GM23248 (cell line): ENCODE measurements around the gene PHTF1. TPM values are rescaled to one million over a fixed set of nuclear protein-coding genes. Genes with fewer than 3 reads are reported as not detected.
"Not testable (repeated sequence)": the region's sequence is repeated elsewhere in the genome, so short reads cannot be mapped to it uniquely, and the experiment has no call there.

Experiments used
- DNase-seq: peaks from one replicate; pipeline ENCODE4 v3.0.0-alpha.2; 2015
- H2AFZ ChIP-seq: fragments of 200-600 bp; sonication (generic); 2 replicates; pipeline ENCODE4 v1.6.1; 2016; ENCODE audit warnings: antibody characterized with exemption
- H3F3A ChIP-seq: fragments of 200-600 bp; sonication (generic); 2 replicates; pipeline ENCODE4 v1.6.1; 2016; ENCODE audit warnings: mild to moderate bottlenecking, antibody characterized with exemption, mixed run types; ENCODE audit not compliant: insufficient read depth
- H3K27ac ChIP-seq: fragments of 200-600 bp; sonication (generic); 2 replicates; pipeline ENCODE4 v1.5.1; 2016; ENCODE audit warnings: mild to moderate bottlenecking
- H3K27me3 ChIP-seq: fragments of 200-600 bp; sonication (generic); replicated peaks from 2 replicates; pipeline ENCODE4 v1.6.1; 2016; ENCODE audit warnings: mild to moderate bottlenecking; ENCODE audit not compliant: insufficient read depth
- H3K36me3 ChIP-seq: fragments of 200-600 bp; sonication (generic); 2 replicates; pipeline ENCODE4 v1.6.1; 2016; ENCODE audit warnings: low read depth, mild to moderate bottlenecking
- H3K4me1 ChIP-seq: fragments of 200-600 bp; sonication (generic); 2 replicates; pipeline ENCODE4 v1.6.1; 2016; ENCODE audit warnings: mild to moderate bottlenecking; ENCODE audit not compliant: insufficient read depth
- H3K4me2 ChIP-seq: fragments of 200-600 bp; sonication (generic); one replicate; pipeline ENCODE4 v1.6.1; 2016; ENCODE audit warnings: mild to moderate bottlenecking; ENCODE audit not compliant: unreplicated experiment
- H3K4me3 ChIP-seq: fragments of 200-600 bp; sonication (generic); 2 replicates; pipeline ENCODE4 v1.5.1; 2016; ENCODE audit warnings: mild to moderate bottlenecking
- H3K79me2 ChIP-seq: fragments of 200-600 bp; sonication (generic); 2 replicates; pipeline ENCODE4 v1.6.1; 2016; ENCODE audit warnings: mild to moderate bottlenecking; ENCODE audit not compliant: insufficient read depth
- H3K9ac ChIP-seq: fragments of 200-600 bp; sonication (generic); 2 replicates; pipeline ENCODE4 v1.6.1; 2016; ENCODE audit warnings: mild to moderate bottlenecking
- H3K9me2 ChIP-seq: fragments of 200-600 bp; sonication (generic); 2 replicates; pipeline ENCODE4 v1.6.1; 2016; ENCODE audit warnings: mixed run types, mild to moderate bottlenecking, moderate library complexity; ENCODE audit not compliant: insufficient read depth
- H3K9me3 ChIP-seq: fragments of 200-600 bp; sonication (generic); one replicate; pipeline ENCODE4 v1.6.1; 2017; ENCODE audit warnings: low read depth
- H4K20me1 ChIP-seq: fragments of 200-600 bp; sonication (generic); 2 replicates; pipeline ENCODE4 v1.6.0; 2016; ENCODE audit not compliant: insufficient read depth
- EZH2 ChIP-seq: fragments of 200-600 bp; sonication (generic); IDR thresholded peaks from 2 replicates; pipeline ENCODE4 v1.6.1; 2018; ENCODE audit warnings: antibody characterized with exemption, mild to moderate bottlenecking; ENCODE audit not compliant: insufficient read depth, poor library complexity, severe bottlenecking
- EZH2phosphoT487 ChIP-seq: fragments of 200-600 bp; sonication (generic); IDR thresholded peaks from 2 replicates; pipeline ENCODE4 v1.6.1; 2018; ENCODE audit warnings: antibody characterized with exemption, moderate library complexity, mild to moderate bottlenecking, low read depth; ENCODE audit not compliant: insufficient read depth
- WGBS, 2 experiments: methylation state at CpG; one replicate each; pipeline ENCODE4 v1.1.6; 2015 to 2017; ENCODE audit warnings: low lambda C conversion rate in 2 of 2, low coverage in 1 of 2; ENCODE audit errors: missing lambda C conversion rate in 2 of 2; 5-methylcytosine and 5-hydroxymethylcytosine counted together
- in situ Hi-C: fragments of 300-500 bp; cut with MboI; formaldehyde crosslinking; loops from 2 replicates; pipeline ENCODE4 v1.15.0; 2020
- polyA plus RNA-seq: library from polyadenylated mRNA; unstranded; fragments of >200 nt; fragmentation: Nextera tagmentation; extraction: Ambion mirVana; gene quantifications from 2 replicates; pipeline ENCODE4 v1.2.1, GENCODE V29; 2016
- total RNA-seq: library from RNA; depleted of rRNA; stranded (reverse); fragments of >200 nt; shearing (Covaris generic); gene quantifications from 2 replicates; pipeline ENCODE4 v1.2.3, GENCODE V29; 2014

The PHTF1 gene
- total and polyA plus RNA-seq, 2 experiments from 2014 or later: 15.9 to 18.2 TPM

- Histone ChIP-seq H2AFZ (no peak overlapping the region), H3K4me2 (no peak overlapping the region), H3K27me3 (no peaks in the 10 kb centered on the region), H3K4me1 (no peaks in the 10 kb centered on the region), H3K9ac (no peak overlapping the region), H3K9me2 (no peaks in the 10 kb centered on the region), H3K4me3 (no peak overlapping the region), H3K36me3 (peaks cover 24% of the 10 kb centered on the region; the same call in 1 of the 2 replicates), H3F3A (no peaks in the 10 kb centered on the region), H4K20me1 (no peaks in the 10 kb centered on the region), H3K79me2 (no peaks in the 10 kb centered on the region; the same call in 1 of the 2 replicates), H3K27ac (no peak overlapping the region), H3K9me3 (no peaks in the 10 kb centered on the region)
- in situ Hi-C loops: no loop called here
- DNase-seq: no peak
- TF ChIP-seq EZH2phosphoT487 (no peak), EZH2 (no peak)
- 97 to 98% methylated on average over 2 of the region's 2 CpGs for WGBS, 2 experiments
Observed at GRCh38 chr1:113734357-113735055, 24.8 kb downstream of the PHTF1 start.

- Histone ChIP-seq H3K4me2 (no peak overlapping the region), H3F3A (no peaks in the 10 kb centered on the region), H3K36me3 (peaks cover 23% of the 10 kb centered on the region; the same call in 1 of the 2 replicates), H3K79me2 (no peaks in the 10 kb centered on the region; the same call in 1 of the 2 replicates), H3K4me3 (no peak overlapping the region), H3K4me1 (no peaks in the 10 kb centered on the region), H3K9me2 (no peaks in the 10 kb centered on the region), H3K9me3 (no peaks in the 10 kb centered on the region), H3K9ac (no peak overlapping the region), H3K27ac (no peak overlapping the region), H2AFZ (no peak overlapping the region), H4K20me1 (no peaks in the 10 kb centered on the region), H3K27me3 (no peaks in the 10 kb centered on the region)
- no peak for DNase-seq
- in situ Hi-C loops: no loop called here
- 92 to 96% methylated on average over 4 to 5 of the region's 5 CpGs for WGBS, 2 experiments
- TF ChIP-seq EZH2phosphoT487 (no peak), EZH2 (no peak)
Observed at GRCh38 chr1:113732802-113733201, 26.5 kb downstream of the PHTF1 start.

- DNase-seq: no peak
- no peaks in the 10 kb centered on the region for H3K79me2 ChIP-seq
- in situ Hi-C loops: no loop called here
Observed at GRCh38 chr1:113721010-113721409, 38.3 kb downstream of the PHTF1 start.

GRCh38 chr1:113718621-113719020 lies 40.7 kb downstream of the PHTF1 start:
- WGBS, 2 experiments: 91 to 100% methylated on average over 5 of the region's 5 CpGs
- H3K79me2 ChIP-seq, H3K27me3 ChIP-seq, H3F3A ChIP-seq, H3K4me1 ChIP-seq, H4K20me1 ChIP-seq, in situ Hi-C loops, H3K27ac ChIP-seq, H2AFZ ChIP-seq, H3K4me3 ChIP-seq, H3K9me2 ChIP-seq, H3K9me3 ChIP-seq, H3K9ac ChIP-seq, DNase-seq, H3K4me2 ChIP-seq: not testable (repeated sequence)
- peaks cover 28% of the 10 kb centered on the region for H3K36me3 ChIP-seq

More at GRCh38 chr1:113721010-113721409, 38.3 kb downstream of the PHTF1 start:
- WGBS, 2 experiments: 97 to 100% methylated on average over 2 of the region's 2 CpGs
- Histone ChIP-seq H3K9me3 (no peaks in the 10 kb centered on the region), H3K9ac (no peak overlapping the region), H3K4me2 (no peak overlapping the region), H3K4me3 (no peak overlapping the region), H2AFZ (no peak overlapping the region), H3K27ac (no peak overlapping the region), H3K9me2 (no peaks in the 10 kb centered on the region), H4K20me1 (no peaks in the 10 kb centered on the region), H3K27me3 (no peaks in the 10 kb centered on the region), H3K4me1 (no peaks in the 10 kb centered on the region), H3F3A (no peaks in the 10 kb centered on the region), H3K36me3 (peaks cover 46% of the 10 kb centered on the region)
- TF ChIP-seq EZH2 (no peak), EZH2phosphoT487 (no peak)

- H3K9me3 ChIP-seq, H3K9me2 ChIP-seq, H3K4me2 ChIP-seq, H4K20me1 ChIP-seq, H3K4me1 ChIP-seq, H3F3A ChIP-seq, H3K9ac ChIP-seq, in situ Hi-C loops, H2AFZ ChIP-seq, H3K79me2 ChIP-seq, H3K4me3 ChIP-seq, H3K27ac ChIP-seq, DNase-seq, H3K27me3 ChIP-seq: not testable (repeated sequence)
- 94 to 96% methylated on average over 6 of the region's 6 CpGs for WGBS, 2 experiments
- peaks cover 33% of the 10 kb centered on the region for H3K36me3 ChIP-seq
Observed at GRCh38 chr1:113717506-113717905, 41.8 kb downstream of the PHTF1 start.
